ENCODE data around the gene E2F6.

Gene E2F6

GRCh38 chr2:11478899-11479605, 13.1 kb upstream of the E2F6 start:
- TF ChIP-seq, protein P1, sequence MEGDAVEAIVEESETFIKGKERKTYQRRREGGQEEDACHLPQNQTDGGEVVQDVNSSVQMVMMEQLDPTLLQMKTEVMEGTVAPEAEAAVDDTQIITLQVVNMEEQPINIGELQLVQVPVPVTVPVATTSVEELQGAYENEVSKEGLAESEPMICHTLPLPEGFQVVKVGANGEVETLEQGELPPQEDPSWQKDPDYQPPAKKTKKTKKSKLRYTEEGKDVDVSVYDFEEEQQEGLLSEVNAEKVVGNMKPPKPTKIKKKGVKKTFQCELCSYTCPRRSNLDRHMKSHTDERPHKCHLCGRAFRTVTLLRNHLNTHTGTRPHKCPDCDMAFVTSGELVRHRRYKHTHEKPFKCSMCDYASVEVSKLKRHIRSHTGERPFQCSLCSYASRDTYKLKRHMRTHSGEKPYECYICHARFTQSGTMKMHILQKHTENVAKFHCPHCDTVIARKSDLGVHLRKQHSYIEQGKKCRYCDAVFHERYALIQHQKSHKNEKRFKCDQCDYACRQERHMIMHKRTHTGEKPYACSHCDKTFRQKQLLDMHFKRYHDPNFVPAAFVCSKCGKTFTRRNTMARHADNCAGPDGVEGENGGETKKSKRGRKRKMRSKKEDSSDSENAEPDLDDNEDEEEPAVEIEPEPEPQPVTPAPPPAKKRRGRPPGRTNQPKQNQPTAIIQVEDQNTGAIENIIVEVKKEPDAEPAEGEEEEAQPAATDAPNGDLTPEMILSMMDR (IDR thresholded peaks at IDR 0.05; ENCODE audit: low read depth, low read length, missing control alignments): no peak
- no peak for DNase-seq (ENCODE audit: low read depth)
- H3K4me3 ChIP-seq (ENCODE audit: low read depth, low read length): no peak overlapping the region
- in situ Hi-C loops (cut with HindIII; ENCODE audit: low sequenced_read_pairs): no loop called here

DNA sequence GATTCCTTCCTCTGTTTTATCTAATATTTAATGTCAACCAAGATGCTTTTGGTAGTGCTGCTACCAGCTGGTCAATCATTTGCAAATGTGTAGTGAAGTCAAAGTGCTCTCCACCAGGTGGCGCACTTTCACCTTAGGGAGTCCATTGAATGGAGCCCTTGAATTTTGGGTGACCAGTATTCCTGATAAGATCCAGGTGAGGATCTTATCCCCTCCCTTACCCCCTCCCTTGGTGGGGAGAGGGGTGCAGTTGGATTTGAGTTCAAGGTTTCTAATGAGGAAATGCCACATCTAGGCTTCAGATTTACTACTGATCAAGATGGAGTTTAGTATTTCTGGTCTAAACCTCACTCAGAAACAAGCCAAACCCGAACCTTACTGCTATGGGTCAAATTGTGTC, 12.0 kb upstream of the E2F6 start:
- in situ Hi-C loops (cut with HindIII; ENCODE audit: low sequenced_read_pairs): no loop called here
- DNase-seq (ENCODE audit: low read depth): peak; percentile 80
- no peak overlapping the region for H3K4me3 ChIP-seq (ENCODE audit: low read depth, low read length)
- TF ChIP-seq, protein P1 (IDR thresholded peaks at IDR 0.05; ENCODE audit: low read depth, low read length, missing control alignments): peak; percentile 85

- in situ Hi-C loops (cut with HindIII; ENCODE audit: low sequenced_read_pairs): no loop called here
- no peak overlapping the region for H3K4me3 ChIP-seq (ENCODE audit: low read depth, low read length)
- DNase-seq (ENCODE audit: low read depth): no peak
- TF ChIP-seq, protein P1 (IDR thresholded peaks at IDR 0.05; ENCODE audit: low read depth, low read length, missing control alignments): no peak
These were observed 7.9 kb upstream of the E2F6 start for GRCh38 chr2:11473659-11474433.

DNA sequence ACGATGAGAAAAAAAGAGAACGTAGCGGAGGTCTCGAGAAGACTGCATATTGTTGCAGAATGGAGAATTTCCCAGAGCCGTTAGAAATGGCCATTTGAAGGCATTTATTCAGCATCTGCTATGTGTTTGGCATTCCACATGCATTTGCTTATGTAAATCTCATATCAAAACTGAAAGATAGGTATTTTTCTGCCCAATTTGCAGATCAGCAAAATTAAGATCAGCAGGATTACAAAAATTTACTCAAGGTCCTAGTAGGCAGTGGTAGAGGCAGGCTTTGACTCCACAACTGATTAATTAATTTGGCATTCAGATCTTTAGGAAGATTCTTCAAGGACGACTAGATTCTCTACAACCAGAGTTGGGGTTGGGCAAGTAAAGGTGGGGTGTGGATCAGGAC, 1.8 kb upstream of the E2F6 start:
- in situ Hi-C loops (cut with HindIII; ENCODE audit: low sequenced_read_pairs): no loop called here
- TF ChIP-seq, protein P1 (IDR thresholded peaks at IDR 0.05; ENCODE audit: low read depth, low read length, missing control alignments): no peak
- no peak overlapping the region for H3K4me3 ChIP-seq (ENCODE audit: low read depth, low read length)
- DNase-seq (ENCODE audit: low read depth): no peak

GRCh38 chr2:11467129-11467649, 1.2 kb upstream of the E2F6 start:
- TF ChIP-seq, protein P1 (IDR thresholded peaks at IDR 0.05; ENCODE audit: low read depth, low read length, missing control alignments): no peak
- in situ Hi-C loops (cut with HindIII; ENCODE audit: low sequenced_read_pairs): no loop called here
- DNase-seq (ENCODE audit: low read depth): no peak
- H3K4me3 ChIP-seq (ENCODE audit: low read depth, low read length): no peak overlapping the region

DNA sequence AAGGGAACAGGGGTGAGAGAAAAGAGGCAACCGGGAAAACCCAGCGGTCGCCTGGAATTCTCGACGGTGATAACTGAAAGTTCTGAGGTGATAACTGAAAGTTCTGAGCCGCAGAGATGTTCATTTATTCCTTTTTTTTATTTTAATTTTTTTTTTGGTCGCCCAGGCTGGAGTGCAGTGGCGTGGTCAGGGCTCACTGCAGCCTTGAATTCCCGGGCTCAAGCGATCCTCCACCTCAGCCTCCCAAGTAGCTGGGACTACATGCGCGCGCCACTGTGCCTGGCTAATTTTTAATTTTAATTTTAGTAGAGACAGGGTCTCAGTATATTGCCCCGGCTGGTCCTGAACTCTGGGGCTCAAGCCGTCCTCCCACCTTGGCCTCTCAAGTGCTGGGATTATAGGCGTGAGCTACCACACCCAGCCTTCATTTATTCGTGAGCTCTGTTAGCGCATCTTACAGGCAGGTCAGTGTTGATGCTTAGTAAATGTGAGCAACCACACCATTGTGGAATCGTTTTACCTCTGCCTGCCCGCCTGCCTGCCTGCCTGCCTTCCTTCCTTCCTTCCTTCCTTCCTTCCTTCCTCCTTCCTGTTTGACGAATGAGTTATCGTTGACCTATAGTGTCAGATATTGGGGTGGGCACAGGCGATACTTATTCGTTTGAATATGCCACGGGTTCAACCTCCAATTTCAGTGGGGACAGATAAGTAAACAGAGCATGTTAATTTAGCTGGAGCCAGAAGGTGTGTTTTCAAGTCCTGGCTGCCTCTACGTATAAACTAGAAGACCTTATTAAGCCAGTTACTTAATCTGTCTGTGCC, 557 bp upstream of the E2F6 start:
- H3K4me3 ChIP-seq (ENCODE audit: low read depth, low read length): peak overlapping the region; percentile 55
- in situ Hi-C loops (cut with HindIII; ENCODE audit: low sequenced_read_pairs): no loop called here
- DNase-seq (ENCODE audit: low read depth): no peak
- TF ChIP-seq, protein P1 (IDR thresholded peaks at IDR 0.05; ENCODE audit: low read depth, low read length, missing control alignments): no peak
